IMR-90 (cell line): Measurements from ENCODE around the gene GPATCH8. TPM values are rescaled to one million over a fixed set of nuclear protein-coding genes. Genes with fewer than 3 reads are reported as not detected.

Source experiments
- ATAC-seq: fragments of 200-7000 bp; cut with Tn5 transposase; 2 replicates; pipeline ENCODE4 v1.9.1; 2020; ENCODE audit warnings: low read depth, mild to moderate bottlenecking, moderate library complexity
- BruUV-seq: library from RNA; stranded (reverse); fragments of 400-500 nt; replicated peaks from 2 replicates; lab custom pipeline; 2021; lab: Mats Ljungman, UMichigan
- CTCF ChIA-PET: fragments of 300-600 bp; formaldehyde crosslinking; extraction: SDS; loops from one replicate; lab custom pipeline; 2021; ENCODE audit warnings: antibody characterized with exemption; lab: Yijun Ruan, JAX
- POLR2A ChIA-PET: fragments of 300-600 bp; sonication (Branson Sonifier 250); formaldehyde crosslinking; loops from one replicate; lab custom pipeline; 2022; ENCODE audit warnings: antibody characterized with exemption; ENCODE audit not compliant: unreplicated experiment; lab: Charles Lee
- DNase-seq: peaks from one replicate; pipeline ENCODE4 v3.0.0; 2013
- H2AFZ ChIP-seq: replicated peaks from 2 replicates; pipeline ENCODE3; 2013; ENCODE audit warnings: low read length, mild to moderate bottlenecking; ENCODE audit not compliant: poor library complexity
- H2AK5ac ChIP-seq: 2 replicates; pipeline ENCODE4 v1.6.1; 2013; ENCODE audit warnings: low read depth, low read length, inconsistent platforms
- H2AK9ac ChIP-seq: replicated peaks from 2 replicates; pipeline ENCODE3; 2013; ENCODE audit warnings: mild to moderate bottlenecking, low read depth, low read length, moderate library complexity; ENCODE audit not compliant: poor library complexity
- H2BK120ac ChIP-seq: 2 replicates; pipeline ENCODE4 v1.6.1; 2013; ENCODE audit warnings: low read depth, low read length, inconsistent platforms
- H2BK15ac ChIP-seq: 3 replicates; pipeline ENCODE4 v1.6.1; 2013; ENCODE audit warnings: low read depth, low read length, inconsistent platforms
- H2BK20ac ChIP-seq: 2 replicates; pipeline ENCODE4 v1.6.1; 2013; ENCODE audit warnings: low read depth, mild to moderate bottlenecking, inconsistent platforms, low read length, moderate library complexity
- H2BK5ac ChIP-seq: 2 replicates; pipeline ENCODE4 v1.6.1; 2013; ENCODE audit warnings: mild to moderate bottlenecking, low read depth, low read length, inconsistent platforms; ENCODE audit not compliant: poor library complexity, severe bottlenecking
- H3K14ac ChIP-seq: replicated peaks from 2 replicates; pipeline ENCODE4 v1.6.1; 2013; ENCODE audit warnings: low read depth, low read length, inconsistent platforms
- H3K18ac ChIP-seq: 2 replicates; pipeline ENCODE4 v1.6.1; 2013; ENCODE audit warnings: low read depth, low read length, control low read depth
- H3K23ac ChIP-seq: 2 replicates; pipeline ENCODE4 v1.6.1; 2013; ENCODE audit warnings: low read depth, low read length, inconsistent platforms
- H3K27ac ChIP-seq: 2 replicates; pipeline ENCODE4 v1.5.1; 2013; ENCODE audit warnings: mild to moderate bottlenecking, control low read depth, low read length; ENCODE audit not compliant: insufficient read depth
- H3K27me3 ChIP-seq: 2 replicates; pipeline ENCODE4 v1.6.1; 2013; ENCODE audit warnings: low read length; ENCODE audit not compliant: control insufficient read depth, insufficient read depth
- H3K36me3 ChIP-seq: 2 replicates; pipeline ENCODE4 v1.6.1; 2013; ENCODE audit warnings: low read length, mixed read lengths; ENCODE audit not compliant: control insufficient read depth, insufficient read depth
- H3K4ac ChIP-seq: 2 replicates; pipeline ENCODE4 v1.6.1; 2013; ENCODE audit warnings: low read depth, low read length, inconsistent platforms
- H3K4me1 ChIP-seq: 2 replicates; pipeline ENCODE4 v1.6.1; 2013; ENCODE audit warnings: low read length, mixed read lengths; ENCODE audit not compliant: control insufficient read depth, insufficient read depth
- H3K4me2 ChIP-seq: 2 replicates; pipeline ENCODE4 v1.6.1; 2013; ENCODE audit warnings: low read depth, mild to moderate bottlenecking, control low read depth, low read length, moderate library complexity
- H3K4me3 ChIP-seq: 2 replicates; pipeline ENCODE4 v1.5.1; 2013; ENCODE audit warnings: low read depth, mild to moderate bottlenecking, control low read depth, low read length, moderate library complexity; ENCODE audit not compliant: insufficient read depth
- H3K56ac ChIP-seq: 2 replicates; pipeline ENCODE4 v1.6.1; 2013; ENCODE audit warnings: low read length, inconsistent platforms; ENCODE audit not compliant: insufficient read depth; ENCODE audit errors: extremely low read depth
- H3K79me1 ChIP-seq, 2 experiments: 2 replicates each; pipeline ENCODE4 v1.6.1; 2013; ENCODE audit warnings: low read length in 2 of 2, inconsistent platforms in 1 of 2, low read depth in 1 of 2
- H3K9ac ChIP-seq: 2 replicates; pipeline ENCODE4 v1.6.1; 2013; ENCODE audit warnings: low read depth, low read length, control low read depth
- H3K9me1 ChIP-seq: 2 replicates; pipeline ENCODE4 v1.6.1; 2013; ENCODE audit warnings: low read length, inconsistent platforms; ENCODE audit not compliant: insufficient read depth
- H3K9me3 ChIP-seq: 2 replicates; pipeline ENCODE4 v1.6.1; 2013; ENCODE audit warnings: low read length; ENCODE audit not compliant: control insufficient read depth, insufficient read depth
- H4K20me1 ChIP-seq: 2 replicates; pipeline ENCODE4 v1.6.1; 2013; ENCODE audit warnings: low read length, inconsistent platforms; ENCODE audit not compliant: insufficient read depth
- H4K5ac ChIP-seq: 2 replicates; pipeline ENCODE4 v1.6.1; 2013; ENCODE audit warnings: mild to moderate bottlenecking, low read depth, low read length, control low read depth
- H4K8ac ChIP-seq, 2 experiments: 2 replicates each; pipeline ENCODE4 v1.6.1; 2013; ENCODE audit warnings: low read depth in 2 of 2, low read length in 2 of 2, control low read depth in 1 of 2, inconsistent platforms in 1 of 2
- H4K91ac ChIP-seq: 2 replicates; pipeline ENCODE4 v1.6.1; 2013; ENCODE audit warnings: low read depth, low read length, inconsistent platforms; ENCODE audit not compliant: insufficient read depth
- BHLHE40 ChIP-seq: fragments of 150-350 bp; IDR thresholded peaks from 2 replicates; pipeline ENCODE4 v1.6.1; 2016; ENCODE audit warnings: mild to moderate bottlenecking, low read depth, low read length
- CEBPB ChIP-seq: IDR thresholded peaks from 2 replicates; pipeline ENCODE4 v1.6.1; 2012; ENCODE audit warnings: low read depth, low read length, improper control_type of control experiment
- CTCF ChIP-seq: conservative IDR thresholded peaks from 2 replicates; pipeline ENCODE4 v1.5.1; 2012; ENCODE audit warnings: mild to moderate bottlenecking, low read depth, low read length, improper control_type of control experiment
- ELK1 ChIP-seq: fragments of 150-350 bp; IDR thresholded peaks from 2 replicates; pipeline ENCODE4 v1.6.1; 2016; ENCODE audit warnings: low read depth, mild to moderate bottlenecking, low read length, moderate library complexity, borderline replicate concordance
- FOS ChIP-seq: fragments of 150-350 bp; IDR thresholded peaks from 2 replicates; pipeline ENCODE4 v1.6.1; 2016; ENCODE audit warnings: low read depth, low read length
- MAFK ChIP-seq: IDR thresholded peaks from 2 replicates; pipeline ENCODE4 v1.6.1; 2012; ENCODE audit warnings: low read depth, low read length, improper control_type of control experiment
- NFE2L2 ChIP-seq: fragments of 150-350 bp; IDR thresholded peaks from 2 replicates; pipeline ENCODE4 v1.6.1; 2016; ENCODE audit warnings: low read depth, mild to moderate bottlenecking, low read length
- SMC3 ChIP-seq: fragments of 150-350 bp; IDR thresholded peaks from 2 replicates; pipeline ENCODE4 v1.6.1; 2016; ENCODE audit warnings: low read depth, mild to moderate bottlenecking, antibody characterized with exemption, low read length, moderate library complexity
- WGBS, 2 experiments: methylation state at CpG; one replicate each; pipeline versions ENCODE4 v1.1.5 to v1.1.7; 2013; ENCODE audit warnings: missing lambda C conversion rate in 2 of 2; ENCODE audit not compliant: insufficient read length in 1 of 2; ENCODE audit errors: extremely low coverage in 2 of 2; 5-methylcytosine and 5-hydroxymethylcytosine counted together
- dilution Hi-C: fragments of 300-500 bp; cut with HindIII; formaldehyde crosslinking; loops from one replicate; pipeline ENCODE4 v1.14.3; 2018; ENCODE audit warnings: low sequenced_read_pairs; ENCODE audit not compliant: unreplicated experiment
- in situ Hi-C: fragments of 300-500 bp; cut with MboI; formaldehyde crosslinking; loops from 3 replicates; pipeline ENCODE4 v1.14.3; 2019; ENCODE audit warnings: low sequenced_read_pairs, inconsistent platforms, mixed read lengths
- intact Hi-C: fragments of 100-400 bp; cut with micrococcal nuclease; formaldehyde crosslinking; loops from 2 replicates; pipeline ENCODE4 v1.10.0; 2022
- polyA plus RNA-seq, 3 experiments: library from polyadenylated mRNA; depleted of rRNA; stranded (reverse); fragments of >200 nt; gene quantifications; 2 replicates each; pipeline ENCODE4 v1.2.3, GENCODE V29; 2012; ENCODE audit warnings: low replicate concordance in 1 of 3
- total RNA-seq: library from RNA; depleted of rRNA; stranded (reverse); fragments of >200 nt; gene quantifications from 2 replicates; pipeline ENCODE4 v1.2.3, GENCODE V29; 2012

Gene GPATCH8
- total and polyA plus RNA-seq, 2 of the 4 experiments (the other 2 are of a cell fraction) = 8.8 to 13.2 TPM

GRCh38 chr17:44444735-44445105 is 58.5 kb downstream of the GPATCH8 start:
- H3K4me3 ChIP-seq = no peak overlapping the region; the same call in 1 of the 2 replicates
- intact Hi-C loops (loop anchor here (5.0 kb wide), 1 partner anchor 58 kb away; the partner anchor contains the start of gene GPATCH8), dilution Hi-C loops (no loop called here), in situ Hi-C loops (no loop called here)
- H4K5ac ChIP-seq = no peak overlapping the region; the same call in 1 of the 2 replicates
- H3K79me1 ChIP-seq = peaks cover 17 to 46% of the 10 kb centered on the region in 2 experiments
- H2AK5ac ChIP-seq = peak overlapping the region; percentile 76; the same call in 1 of the 2 replicates
- no peak overlapping the region; the same call in 1 of the 2 replicates for H3K14ac ChIP-seq
- CTCF ChIA-PET = interaction anchor here (0.6 to 0.7 kb wide), 5 partner anchors 30 to 455 kb away, joined by 3 to 6 read pairs (median 4); no protein-coding TSS in a partner anchor
- peak overlapping the region; percentile 89 for H3K27ac ChIP-seq
- H2BK20ac ChIP-seq = no peak overlapping the region
- H2AFZ ChIP-seq = no peak overlapping the region
- peak overlapping the region; percentile 66; the same call in 1 of the 2 replicates for H3K18ac ChIP-seq
- H3K36me3 ChIP-seq = no peaks in the 10 kb centered on the region
- no peak overlapping the region for H3K23ac ChIP-seq
- peaks cover 4% of the 10 kb centered on the region; the same call in 1 of the 2 replicates for H4K20me1 ChIP-seq
- 0 out of 2 replicates have a peak, but pooled peaks cover 6% of the 10 kb centered on the region for H3K4me1 ChIP-seq
- H3K9me1 ChIP-seq = peaks cover 3% of the 10 kb centered on the region; the same call in 1 of the 2 replicates
- no peaks in the 10 kb centered on the region for H3K9me3 ChIP-seq
- BruUV-seq = no TSS peak
- 0 out of 2 replicates have a peak overlapping the region, but pooled peaks have one; percentile 34 for H3K4ac ChIP-seq
- no peak overlapping the region for H2BK120ac ChIP-seq
- no peaks in the 10 kb centered on the region for H3K27me3 ChIP-seq
- 0 out of 2 replicates have a peak overlapping the region, but pooled peaks have one; percentile 34 for H4K91ac ChIP-seq
- H2BK15ac ChIP-seq = no peak overlapping the region
- no CpG with 5 or more reads among the region's 6 CpGs for WGBS, 2 experiments
- no peak overlapping the region for H2AK9ac ChIP-seq
- ATAC-seq (peak; percentile 96), DNase-seq (peak; percentile 97)
- no peak overlapping the region for H3K9ac ChIP-seq
- TF ChIP-seq FOS (peak; percentile 82), BHLHE40 (0 out of 2 replicates have a peak, but pooled peaks have one; percentile 22), SMC3 (no peak), MAFK (peak; percentile 63), CEBPB (no peak), NFE2L2 (peak; percentile 88), CTCF (no peak), ELK1 (no peak)
- peak overlapping the region; percentile 95 for H2BK5ac ChIP-seq
- H4K8ac ChIP-seq = peak overlapping the region in 1 of 2 experiments; percentile 15; a peak in 1 of 4 replicates
- no peak overlapping the region for H3K56ac ChIP-seq
- peak overlapping the region; percentile 71 for H3K4me2 ChIP-seq
- POLR2A ChIA-PET = no interaction called here
